H1 (cell line): ENCODE data around the gene USP16. TPM values are rescaled to one million over a fixed set of nuclear protein-coding genes. Genes with fewer than 3 reads are reported as not detected.
A peak's percentile ranks its signal among the peaks of the same experiment; 100 is the strongest.

Experiments
- ASH2L ChIP-seq: fragments of 200-600, 300-600 bp; sonication (generic); IDR thresholded peaks from one replicate; pipeline ENCODE4 v1.7.1; 2017; ENCODE audit warnings: low read length
- BACH1 ChIP-seq: IDR thresholded peaks from 2 replicates; pipeline ENCODE4 v1.6.1; 2012; ENCODE audit warnings: low read length, improper control_type of control experiment
- BRCA1 ChIP-seq: IDR thresholded peaks from 2 replicates; pipeline ENCODE4 v1.6.1; 2012; ENCODE audit warnings: low read depth, low read length, improper control_type of control experiment
- CBX5 ChIP-seq: fragments of 300-800, 300-1000 bp; sonication (generic); IDR thresholded peaks from 2 replicates; pipeline ENCODE4 v1.7.1; 2016; ENCODE audit warnings: antibody characterized with exemption, low read length, low read depth
- CEBPB ChIP-seq: IDR thresholded peaks from 2 replicates; pipeline ENCODE4 v1.6.1; 2012; ENCODE audit warnings: low read depth, low read length
- CHD2 ChIP-seq: IDR thresholded peaks from 2 replicates; pipeline ENCODE4 v1.6.1; 2012; ENCODE audit warnings: low read length, improper control_type of control experiment
- CTBP2 ChIP-seq: IDR thresholded peaks from 2 replicates; pipeline ENCODE4 v1.7.0; 2011; ENCODE audit warnings: borderline replicate concordance, mild to moderate bottlenecking, moderate library complexity, mixed read lengths, low read length; ENCODE audit not compliant: insufficient read depth, insufficient read length
- GABPA ChIP-seq: IDR thresholded peaks from 2 replicates; pipeline ENCODE4 v1.6.1; 2011; ENCODE audit warnings: mild to moderate bottlenecking, low read length, moderate library complexity, borderline replicate concordance; ENCODE audit not compliant: insufficient read depth
- HDAC6 ChIP-seq: IDR thresholded peaks from one replicate; pipeline ENCODE4 v1.7.1; 2012; ENCODE audit warnings: low read depth, mild to moderate bottlenecking, inconsistent platforms, low read length, moderate library complexity
- KDM4A ChIP-seq: IDR thresholded peaks from one replicate; pipeline ENCODE4 v1.7.1; 2012; ENCODE audit warnings: low read depth, mild to moderate bottlenecking, moderate library complexity, low read length, inconsistent platforms; ENCODE audit not compliant: severe bottlenecking
- NRF1 ChIP-seq: IDR thresholded peaks from 2 replicates; pipeline ENCODE4 v1.6.1; 2011; ENCODE audit warnings: mild to moderate bottlenecking, low read depth, low read length, improper control_type of control experiment
- POLR2AphosphoS5 ChIP-seq: IDR thresholded peaks from 2 replicates; pipeline ENCODE4 v1.6.1; 2011; ENCODE audit warnings: low read depth, low read length
- RAD21 ChIP-seq, 2 experiments: IDR thresholded peaks in 1 of 2; conservative IDR thresholded peaks in 1 of 2; 2 replicates each; pipeline ENCODE4 v1.6.1; 2011; ENCODE audit warnings: low read depth in 2 of 2, low read length in 2 of 2, improper control_type of control experiment in 1 of 2, inconsistent platforms in 1 of 2, mild to moderate bottlenecking in 1 of 2, moderate library complexity in 1 of 2
- RFX5 ChIP-seq: IDR thresholded peaks from 2 replicates; pipeline ENCODE4 v1.6.1; 2011; ENCODE audit warnings: low read depth, low read length, improper control_type of control experiment, borderline replicate concordance
- RNF2 ChIP-seq: fragments of 200-900, 300-1000 bp; sonication (generic); IDR thresholded peaks from 2 replicates; pipeline ENCODE4 v1.7.1; 2016; ENCODE audit warnings: borderline replicate concordance, low read depth, mild to moderate bottlenecking, antibody characterized with exemption, low read length; ENCODE audit not compliant: poor library complexity, severe bottlenecking; ENCODE audit errors: missing control alignments
- RXRA ChIP-seq: IDR thresholded peaks from 2 replicates; pipeline ENCODE4 v1.6.1; 2011; ENCODE audit warnings: low read depth, mild to moderate bottlenecking, low read length, moderate library complexity; ENCODE audit not compliant: insufficient read depth
- SIN3A ChIP-seq, 2 experiments: IDR thresholded peaks in 1 of 2; conservative IDR thresholded peaks in 1 of 2; 2 replicates each; pipeline ENCODE4 v1.6.1; 2011 to 2012; ENCODE audit warnings: low read length in 2 of 2, improper control_type of control experiment in 1 of 2, low read depth in 1 of 2, mild to moderate bottlenecking in 1 of 2
- SRF ChIP-seq: IDR thresholded peaks from 2 replicates; pipeline ENCODE4 v1.6.1; 2011; ENCODE audit warnings: mild to moderate bottlenecking, low read depth, low read length, moderate library complexity
- TAF1 ChIP-seq: IDR thresholded peaks from 2 replicates; pipeline ENCODE4 v1.6.1; 2011; ENCODE audit warnings: mild to moderate bottlenecking, low read depth, low read length
- TAF7 ChIP-seq: optimal IDR thresholded peaks from 2 replicates; pipeline ENCODE3; 2011; ENCODE audit warnings: low read depth, mild to moderate bottlenecking, inconsistent platforms, low read length, moderate library complexity, borderline replicate concordance
- ZNF274 ChIP-seq: IDR thresholded peaks from 2 replicates; pipeline ENCODE4 v1.7.0; 2012; ENCODE audit warnings: low read length, borderline replicate concordance; ENCODE audit errors: extremely low read depth
- polyA plus RNA-seq, 7 experiments: library from polyadenylated mRNA; depleted of rRNA in 3 of 7; stranded (reverse) in 5 of 7; unstranded in 2 of 7; fragments of >200 nt in 5 of 7; fragments of 200-250 nt in 2 of 7; gene quantifications; 1 replicate in 5 of 7; 2 replicates in 1 of 7; 4 replicates in 1 of 7; pipeline versions ENCODE4 v1.2.1 to v1.2.3, GENCODE V29; 2011 to 2013; ENCODE audit warnings: missing spikeins in 2 of 7, mixed read lengths in 2 of 7
- total RNA-seq: library from RNA; stranded (reverse); fragmentation: NEBNext Ultra II Directional; extraction: Animal tissue kit (Norgen Biotek cat#: 25700); gene quantifications from 2 replicates; pipeline ENCODE4 v1.2.1, GENCODE V29; 2021
- TF ChIP-seq, protein P1 (sequence below): IDR thresholded peaks from 2 replicates; pipeline ENCODE4 v1.6.1; 2012; ENCODE audit warnings: inconsistent platforms

Gene USP16
- total and polyA plus RNA-seq, 2 of the 8 experiments (the other 6 are each of a cell fraction or from before 2014, with no cell fraction given), result 3.4 to 19.1 TPM

DNA sequence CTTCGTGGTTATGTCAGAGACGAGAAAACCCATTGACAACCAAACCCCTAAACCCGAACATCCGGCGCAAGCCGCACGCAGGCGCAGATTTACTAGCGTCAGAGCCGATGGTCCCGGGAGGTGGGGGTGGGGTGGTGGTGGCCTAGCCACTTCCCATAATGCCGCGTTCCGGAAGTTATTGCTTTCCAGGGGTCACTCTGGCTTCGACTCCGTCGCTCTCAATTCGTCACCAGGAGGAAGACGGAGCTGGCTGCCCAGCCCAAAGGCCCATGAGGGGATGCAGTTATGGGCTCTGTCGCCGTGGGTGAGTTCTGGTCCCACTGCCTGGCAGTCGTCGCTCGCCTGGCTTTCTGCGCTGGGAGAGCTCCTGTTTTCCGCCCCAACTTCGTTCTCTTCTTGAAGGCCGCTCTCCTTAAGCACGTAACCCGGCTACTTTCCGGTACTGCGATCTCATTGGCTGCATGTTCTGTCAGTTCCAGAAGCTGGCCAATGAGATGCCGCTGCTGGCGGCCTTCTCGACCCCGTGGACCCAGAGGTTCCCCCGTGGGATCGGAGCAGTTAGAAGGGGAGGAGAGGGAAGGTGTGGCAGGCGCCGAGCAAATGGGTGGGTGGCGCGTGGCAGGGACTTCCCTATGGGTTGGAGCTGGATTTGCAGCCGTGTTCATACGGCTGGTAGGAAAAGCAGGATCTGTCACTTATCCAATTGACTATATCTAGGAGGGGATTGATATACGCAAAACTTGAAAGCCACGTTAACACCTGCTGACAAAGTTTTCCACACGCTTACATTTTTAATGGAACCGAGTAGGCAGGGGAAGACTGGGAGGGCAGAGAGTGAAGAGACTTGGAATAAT, at the start of gene USP16 (continued):
- TF ChIP-seq, protein P1, sequence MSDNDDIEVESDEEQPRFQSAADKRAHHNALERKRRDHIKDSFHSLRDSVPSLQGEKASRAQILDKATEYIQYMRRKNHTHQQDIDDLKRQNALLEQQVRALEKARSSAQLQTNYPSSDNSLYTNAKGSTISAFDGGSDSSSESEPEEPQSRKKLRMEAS, result 0 out of 2 replicates have a peak, but pooled peaks have one; percentile 15
- TF ChIP-seq ZNF274, result no peak
- no peak for TF ChIP-seq BRCA1
- peak; percentile 51 for TF ChIP-seq SRF
- TF ChIP-seq POLR2AphosphoS5, result peak; percentile 93
- TF ChIP-seq CTBP2, result no peak
- TF ChIP-seq TAF1, result peak; percentile 93
- TF ChIP-seq NRF1, result peak; percentile 30; the same call in 1 of the 2 replicates
- no peak for TF ChIP-seq CEBPB
- TF ChIP-seq RXRA, result no peak
- no peak for TF ChIP-seq RNF2
- TF ChIP-seq HDAC6, result no peak
- no peak for TF ChIP-seq TAF7
- no peak for TF ChIP-seq RFX5
- TF ChIP-seq CHD2, result peak; percentile 88
- TF ChIP-seq CBX5, result no peak
- peak; percentile 77 for TF ChIP-seq KDM4A
- TF ChIP-seq ASH2L, result peak; percentile 86
- peak; percentile 64; the same call in 1 of the 2 replicates for TF ChIP-seq GABPA
- TF ChIP-seq SIN3A (conservative IDR thresholded peaks at IDR 0.05 in 1 of 2, IDR thresholded peaks at IDR 0.05 in 1 of 2; ENCODE audit: low read depth in 1 of 2, low read length in 2 of 2), result peak; percentile 68 to 80; a peak in 1 of 4 replicates
- TF ChIP-seq RAD21 (IDR thresholded peaks at IDR 0.05 in 1 of 2, conservative IDR thresholded peaks at IDR 0.05 in 1 of 2; ENCODE audit: low read depth in 2 of 2, low read length in 2 of 2), result no peak
- TF ChIP-seq BACH1, result peak; percentile 69
